Fibroblast of pulmonary artery (primary cell): ENCODE data around the gene PRDM16.

Experiments used
- DNase-seq: peaks from one replicate; pipeline ENCODE4 v3.0.0-alpha.2; 2010; ENCODE audit warnings: low read depth
- H3K4me3 ChIP-seq: replicated peaks from 2 replicates; pipeline ENCODE4 v1.5.1; 2011; ENCODE audit warnings: low read depth, mild to moderate bottlenecking, control low read depth, low read length, moderate library complexity
- TF ChIP-seq, protein P1 (sequence below): IDR thresholded peaks from 2 replicates; pipeline ENCODE4 v1.5.1; 2011; ENCODE audit warnings: mild to moderate bottlenecking, control low read depth, low read length, inconsistent platforms; ENCODE audit errors: missing control alignments

Gene PRDM16

DNA sequence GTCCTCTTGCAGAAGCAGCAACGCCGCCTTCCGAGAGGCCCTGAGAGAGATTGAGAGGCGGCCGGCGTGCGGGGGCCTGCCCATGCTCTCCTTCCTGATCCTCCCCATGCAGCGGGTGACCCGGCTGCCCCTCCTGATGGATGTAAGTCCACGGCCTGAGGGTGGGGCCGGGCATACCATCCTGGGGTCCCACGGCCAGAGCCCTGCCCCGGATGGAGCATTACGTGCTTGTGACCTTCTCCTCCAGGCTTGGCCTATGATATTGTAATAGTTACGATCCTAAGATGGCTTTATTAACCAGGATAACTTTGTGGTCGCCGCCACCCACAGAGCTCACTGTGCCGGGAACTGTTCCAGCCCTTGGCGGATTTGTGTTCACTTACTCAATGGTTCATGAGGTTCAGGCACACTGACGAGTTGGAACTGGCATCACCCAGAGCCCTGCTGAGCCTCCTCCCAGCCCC is 404.4 kb downstream of the PRDM16 start:
- TF ChIP-seq, protein P1, sequence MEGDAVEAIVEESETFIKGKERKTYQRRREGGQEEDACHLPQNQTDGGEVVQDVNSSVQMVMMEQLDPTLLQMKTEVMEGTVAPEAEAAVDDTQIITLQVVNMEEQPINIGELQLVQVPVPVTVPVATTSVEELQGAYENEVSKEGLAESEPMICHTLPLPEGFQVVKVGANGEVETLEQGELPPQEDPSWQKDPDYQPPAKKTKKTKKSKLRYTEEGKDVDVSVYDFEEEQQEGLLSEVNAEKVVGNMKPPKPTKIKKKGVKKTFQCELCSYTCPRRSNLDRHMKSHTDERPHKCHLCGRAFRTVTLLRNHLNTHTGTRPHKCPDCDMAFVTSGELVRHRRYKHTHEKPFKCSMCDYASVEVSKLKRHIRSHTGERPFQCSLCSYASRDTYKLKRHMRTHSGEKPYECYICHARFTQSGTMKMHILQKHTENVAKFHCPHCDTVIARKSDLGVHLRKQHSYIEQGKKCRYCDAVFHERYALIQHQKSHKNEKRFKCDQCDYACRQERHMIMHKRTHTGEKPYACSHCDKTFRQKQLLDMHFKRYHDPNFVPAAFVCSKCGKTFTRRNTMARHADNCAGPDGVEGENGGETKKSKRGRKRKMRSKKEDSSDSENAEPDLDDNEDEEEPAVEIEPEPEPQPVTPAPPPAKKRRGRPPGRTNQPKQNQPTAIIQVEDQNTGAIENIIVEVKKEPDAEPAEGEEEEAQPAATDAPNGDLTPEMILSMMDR, result no peak
- peak; percentile 46 for DNase-seq
- no peak overlapping the region for H3K4me3 ChIP-seq

DNA sequence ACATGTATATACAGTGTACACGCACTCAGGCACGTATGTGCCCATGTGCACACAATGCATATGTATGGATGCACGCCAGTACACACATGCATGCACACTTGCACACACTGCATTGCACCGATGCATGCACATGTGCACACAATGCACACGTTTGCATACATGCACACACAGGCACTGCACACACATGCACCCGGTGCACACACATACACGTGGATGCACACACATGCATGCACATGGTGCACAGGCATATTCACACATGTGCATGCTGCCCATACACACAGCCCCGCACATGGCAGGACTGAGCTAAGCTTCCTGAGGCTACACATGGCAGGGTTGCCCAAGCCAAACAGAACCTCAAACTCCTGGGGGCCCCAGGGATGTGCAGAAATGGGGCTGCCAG is 405.0 kb downstream of the PRDM16 start:
- H3K4me3 ChIP-seq, result no peak overlapping the region
- TF ChIP-seq, protein P1, result no peak
- DNase-seq, result no peak

DNA sequence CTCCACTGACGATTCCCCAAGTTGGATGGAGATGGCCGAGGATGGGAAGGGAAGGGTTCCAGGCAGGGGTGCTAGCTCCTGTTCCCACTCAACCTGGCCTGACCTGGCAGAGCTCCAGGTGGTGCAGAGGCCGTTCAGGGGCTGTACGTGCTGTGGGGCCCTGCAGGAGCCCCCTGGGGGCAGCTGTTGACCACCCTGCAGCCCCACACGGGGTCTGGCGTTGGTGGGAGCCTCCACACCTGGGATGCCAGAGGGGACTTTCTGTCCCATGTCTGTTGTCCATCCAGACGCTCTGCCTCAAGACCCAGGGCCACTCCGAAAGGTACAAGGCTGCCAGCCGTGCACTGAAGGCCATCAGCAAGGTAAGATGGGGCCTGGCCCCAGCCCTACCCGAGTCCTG is 405.4 kb downstream of the PRDM16 start:
- TF ChIP-seq, protein P1, result no peak
- no peak overlapping the region for H3K4me3 ChIP-seq
- no peak for DNase-seq

DNA sequence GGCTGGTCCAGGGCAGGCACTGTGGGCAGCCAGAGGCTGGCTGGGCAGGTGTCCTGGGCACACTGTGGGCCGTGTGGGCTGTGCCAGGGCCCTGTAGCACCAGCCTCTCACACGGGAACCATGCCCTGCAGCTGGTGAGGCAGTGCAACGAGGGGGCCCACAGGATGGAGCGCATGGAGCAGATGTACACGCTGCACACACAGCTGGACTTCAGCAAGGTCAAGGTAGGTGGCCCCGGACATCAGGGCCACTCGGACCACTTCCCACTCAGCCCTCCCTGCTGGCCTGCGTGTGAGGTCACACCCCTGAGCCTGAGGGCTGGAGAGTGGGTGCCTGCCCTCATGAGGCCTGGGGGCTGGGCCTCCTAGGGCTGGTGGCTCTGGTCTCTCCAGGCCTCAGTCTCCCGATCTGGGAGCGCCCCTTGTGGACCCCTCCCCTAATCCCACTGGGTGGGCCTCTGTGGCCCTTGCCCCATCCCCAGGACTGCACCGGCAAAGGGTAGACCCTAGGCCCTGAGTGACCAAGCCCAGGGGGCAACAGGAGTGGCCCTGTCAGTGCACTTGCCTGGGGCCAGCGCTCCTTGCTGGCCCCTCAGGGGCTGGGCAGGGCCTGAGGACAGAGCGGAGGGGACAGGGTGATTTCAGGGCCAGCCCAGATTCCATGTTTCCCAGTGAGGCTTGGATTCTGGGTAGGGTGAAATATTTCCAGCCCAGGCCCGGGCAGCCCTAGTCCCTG is 407.0 kb downstream of the PRDM16 start:
- TF ChIP-seq, protein P1, result no peak
- DNase-seq, result no peak
- H3K4me3 ChIP-seq, result no peak overlapping the region

DNA sequence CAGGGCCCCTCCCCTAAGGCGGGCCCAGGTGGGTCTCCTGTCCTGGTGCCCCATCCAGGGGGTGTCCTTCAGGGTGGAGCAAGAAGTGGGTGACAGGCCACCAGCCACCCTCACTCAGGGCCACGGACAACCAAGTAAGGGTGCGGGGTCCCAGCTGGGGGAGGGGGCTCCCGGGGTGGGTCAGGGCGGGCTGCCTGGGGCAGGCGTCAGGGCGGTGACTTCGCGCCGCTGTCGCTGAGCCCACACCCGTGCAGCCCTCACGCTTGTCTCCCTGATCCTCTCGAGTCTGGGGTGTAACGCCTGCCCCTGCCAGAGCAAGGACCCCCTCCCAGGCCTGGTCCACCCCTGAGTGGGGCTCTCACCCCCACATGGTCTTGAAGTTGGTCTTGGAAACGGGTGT is 407.7 kb downstream of the PRDM16 start:
- no peak overlapping the region for H3K4me3 ChIP-seq
- DNase-seq, result no peak
- TF ChIP-seq, protein P1, result no peak

DNA sequence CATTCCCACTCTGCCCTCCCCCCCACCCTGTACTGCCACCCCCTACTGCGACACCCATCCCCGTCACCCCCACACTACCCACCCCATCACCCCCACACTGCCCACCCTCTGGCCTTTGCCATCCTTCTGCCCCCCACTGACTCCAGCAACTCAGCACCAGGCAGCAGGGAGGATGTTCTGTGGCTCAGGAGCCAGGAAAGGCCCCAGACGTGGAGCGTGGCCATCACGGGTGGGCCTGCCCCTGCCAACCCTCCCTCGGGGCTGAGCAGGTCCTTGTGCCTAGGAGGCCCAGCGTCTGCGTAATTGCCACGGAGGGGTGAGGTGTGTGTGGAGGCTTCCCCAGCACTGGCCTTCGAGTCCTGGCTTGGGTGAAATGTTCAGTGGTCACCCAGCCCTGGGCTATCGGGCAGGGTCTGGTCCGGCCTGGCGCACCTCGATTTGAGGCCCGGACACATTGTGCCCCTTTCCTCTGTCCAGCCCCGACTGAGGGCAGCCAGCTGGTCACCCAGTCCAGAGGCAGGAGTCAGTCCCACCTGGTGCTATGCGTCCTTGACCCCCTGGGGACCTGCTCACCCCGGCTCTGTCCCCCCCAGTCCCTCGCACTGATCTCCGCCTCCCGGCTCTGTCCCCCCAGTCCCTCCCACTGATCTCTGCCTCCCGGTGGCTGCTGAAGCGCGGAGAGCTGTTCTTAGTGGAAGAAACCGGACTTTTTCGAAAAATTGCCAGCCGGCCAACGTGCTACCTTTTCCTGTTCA is 408.4 kb downstream of the PRDM16 start:
- H3K4me3 ChIP-seq, result no peak overlapping the region
- DNase-seq, result no peak
- TF ChIP-seq, protein P1, result no peak
